D721Med (cell line): Measurements from ENCODE around the gene PRR5L.

Experiments used
- DNase-seq: peaks from one replicate; pipeline ENCODE4 v3.0.0; 2011; ENCODE audit warnings: low spot score; ENCODE audit not compliant: insufficient read length
- FAIRE-seq: peaks from 2 replicates; lab custom pipeline; 2011; peaks lifted over from hg19 to GRCh38; lab: Jason Lieb, UNC
- CTCF ChIP-seq: IDR thresholded peaks from 2 replicates; pipeline ENCODE4 v1.5.1; 2012; ENCODE audit warnings: mild to moderate bottlenecking, control low read depth; ENCODE audit not compliant: insufficient read depth; ENCODE audit errors: missing control alignments

Gene PRR5L

GRCh38 chr11:36295926-36296325 lies at the start of gene PRR5L:
PRR5L (plus strand) TSS chr11:36296288; CDS start chr11:36401122, 104,834 bp downstream.
- no peak for TF ChIP-seq CTCF
- no peak for FAIRE-seq
- DNase-seq, result no peak

DNA sequence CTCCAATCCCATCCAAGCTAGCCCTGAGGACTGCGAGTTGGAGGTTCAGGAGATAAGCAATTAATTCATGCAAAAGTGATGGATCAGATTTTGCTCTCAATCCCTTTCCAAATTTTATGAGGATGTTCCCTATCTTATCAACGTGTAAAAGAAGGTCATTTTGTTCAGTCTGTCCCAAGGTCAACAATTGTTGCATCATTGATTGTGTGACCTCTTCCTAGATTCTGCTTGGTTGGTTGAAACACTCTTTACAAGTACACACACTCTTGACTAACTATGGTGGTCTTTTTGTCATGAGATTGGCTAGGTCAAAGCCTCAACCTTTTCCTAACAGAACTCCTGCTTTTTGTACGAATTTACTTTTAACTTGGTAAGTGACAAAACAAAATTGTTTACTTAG lies 48.6 kb upstream of the PRR5L start:
- no peak for DNase-seq
- FAIRE-seq, result no peak

GRCh38 chr11:36248436-36248835 lies 47.7 kb upstream of the PRR5L start:
- TF ChIP-seq CTCF, result no peak
- no peak for DNase-seq
- FAIRE-seq, result no peak

More for the DNA sequence above, 48.6 kb upstream of the PRR5L start:
- no peak for TF ChIP-seq CTCF

GRCh38 chr11:36249246-36249645 lies 46.8 kb upstream of the PRR5L start:
- FAIRE-seq (no peak), DNase-seq (no peak)
- TF ChIP-seq CTCF, result no peak

GRCh38 chr11:36251823-36252222 lies 44.3 kb upstream of the PRR5L start:
- no peak for FAIRE-seq
- no peak for TF ChIP-seq CTCF

GRCh38 chr11:36253238-36253637 lies 42.9 kb upstream of the PRR5L start:
- no peak for TF ChIP-seq CTCF
- peak; percentile 52 for DNase-seq

More at GRCh38 chr11:36251823-36252222, 44.3 kb upstream of the PRR5L start:
- DNase-seq, result no peak

DNA sequence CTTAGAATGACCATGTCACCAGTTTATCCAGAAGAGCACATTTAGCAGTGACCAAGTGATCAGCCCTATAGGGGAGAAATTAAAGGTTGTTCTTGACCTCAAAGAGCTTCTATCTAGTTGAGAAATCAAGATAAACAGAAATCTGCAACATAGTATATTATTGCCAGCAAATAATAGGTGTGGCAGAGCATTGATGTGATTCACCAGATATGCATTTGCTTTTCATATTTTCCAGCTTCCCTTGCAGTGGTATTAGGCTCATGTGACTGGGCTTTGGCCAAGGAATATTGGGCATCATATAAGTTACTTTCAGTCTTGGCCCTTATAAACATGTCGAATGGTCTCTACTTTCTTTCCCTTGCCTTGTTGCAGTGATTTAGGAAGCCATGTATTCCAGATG lies 41.4 kb upstream of the PRR5L start:
- TF ChIP-seq CTCF, result no peak
- FAIRE-seq, result no peak

More at GRCh38 chr11:36253238-36253637, 42.9 kb upstream of the PRR5L start:
- no peak for FAIRE-seq

More for the DNA sequence above, 41.4 kb upstream of the PRR5L start:
- DNase-seq, result no peak
